ENCODE results near the gene PDE4D.

- TF ChIP-seq BHLHE40 (IDR thresholded peaks at IDR 0.05; ENCODE audit: borderline replicate concordance), result no peak
- no peak for TF ChIP-seq FOXK2 (IDR thresholded peaks at IDR 0.05)
Observed at GRCh38 chr5:58986281-58986680, 907.2 kb downstream of the PDE4D start.

Data from HEK293T (cell line).